Karpas-422 (cell line): ENCODE data around the gene UBL4A. TPM values are rescaled to one million over a fixed set of nuclear protein-coding genes. Genes with fewer than 3 reads are reported as not detected.
A peak's percentile ranks its signal among the peaks of the same experiment; 100 is the strongest.

Experiments used
- DNase-seq: peaks from one replicate; pipeline ENCODE4 v3.0.0-alpha.2; 2015
- H2AFZ ChIP-seq: fragments of 200-600 bp; sonication (generic); 2 replicates; pipeline ENCODE4 v1.6.1; 2014; ENCODE audit warnings: antibody characterized with exemption, low read length, mixed read lengths
- H3K27ac ChIP-seq: fragments of 200-600 bp; sonication (generic); 2 replicates; pipeline ENCODE4 v1.5.1; 2014; ENCODE audit warnings: mild to moderate bottlenecking, low read length, moderate library complexity
- H3K27me3 ChIP-seq: fragments of 200-600 bp; sonication (generic); 2 replicates; pipeline ENCODE4 v1.6.1; 2014; ENCODE audit warnings: low read length, mixed read lengths
- H3K36me3 ChIP-seq: fragments of 200-600 bp; sonication (generic); 2 replicates; pipeline ENCODE4 v1.6.1; 2014; ENCODE audit warnings: low read length, mixed read lengths; ENCODE audit not compliant: insufficient read depth
- H3K4me1 ChIP-seq: fragments of 200-600 bp; sonication (generic); 2 replicates; pipeline ENCODE4 v1.6.1; 2014; ENCODE audit warnings: mild to moderate bottlenecking, low read length, mixed read lengths
- H3K4me2 ChIP-seq: fragments of 200-600 bp; sonication (generic); 2 replicates; pipeline ENCODE4 v1.6.1; 2014; ENCODE audit warnings: low read length, low read depth, mild to moderate bottlenecking; ENCODE audit not compliant: poor library complexity, severe bottlenecking
- H3K4me3 ChIP-seq: fragments of 200-600 bp; sonication (generic); 2 replicates; pipeline ENCODE4 v1.5.1; 2014; ENCODE audit warnings: mild to moderate bottlenecking, antibody characterized with exemption, low read length, mixed read lengths
- H3K79me2 ChIP-seq: fragments of 200-600 bp; sonication (generic); 2 replicates; pipeline ENCODE4 v1.6.1; 2014; ENCODE audit warnings: mild to moderate bottlenecking, low read length, mixed read lengths
- H3K9ac ChIP-seq: fragments of 200-600 bp; sonication (generic); 2 replicates; pipeline ENCODE4 v1.6.0; 2014; ENCODE audit warnings: low read length
- H3K9me2 ChIP-seq: fragments of 200-600 bp; sonication (generic), shearing (Covaris generic); replicated peaks from 2 replicates; pipeline ENCODE4 v1.6.0; 2014; ENCODE audit warnings: mild to moderate bottlenecking, low read length, moderate library complexity; ENCODE audit not compliant: insufficient read depth
- H3K9me3 ChIP-seq: fragments of 300-700, 200-600 bp; sonication (generic); 2 replicates; pipeline ENCODE4 v1.6.1; 2014; ENCODE audit warnings: low read length, mixed read lengths
- H4K20me1 ChIP-seq: fragments of 200-600 bp; sonication (generic); 2 replicates; pipeline ENCODE4 v1.6.1; 2014; ENCODE audit warnings: mild to moderate bottlenecking, antibody characterized with exemption, low read length, low read depth; ENCODE audit not compliant: insufficient read depth
- total RNA-seq: library from RNA; depleted of rRNA; stranded (reverse); fragments of >200 nt; shearing (Covaris generic); gene quantifications from 2 replicates; pipeline ENCODE4 v1.2.3, GENCODE V29; 2014; ENCODE audit warnings: low replicate concordance

Gene UBL4A
- total RNA-seq, 1 experiment from 2014 or later = 30.4 TPM

GRCh38 chrX:154482786-154483185 lies 3.6 kb downstream of the UBL4A start:
- H3K9me2 ChIP-seq = no peaks in the 10 kb centered on the region
- H3K36me3 ChIP-seq = peaks cover 4% of the 10 kb centered on the region; the same call in 1 of the 2 replicates
- no peak for DNase-seq
- H3K4me3 ChIP-seq = no peak overlapping the region
- H3K9ac ChIP-seq = peak overlapping the region; percentile 38; the same call in 1 of the 2 replicates
- H3K27me3 ChIP-seq = no peaks in the 10 kb centered on the region
- peaks cover 64% of the 10 kb centered on the region for H3K4me1 ChIP-seq
- H3K79me2 ChIP-seq = peaks cover 18% of the 10 kb centered on the region
- no peaks in the 10 kb centered on the region for H3K9me3 ChIP-seq
- no peak overlapping the region for H2AFZ ChIP-seq
- no peak overlapping the region for H3K4me2 ChIP-seq
- H4K20me1 ChIP-seq = no peaks in the 10 kb centered on the region
- peak overlapping the region; percentile 43 for H3K27ac ChIP-seq

GRCh38 chrX:154481911-154482601 lies 4.4 kb downstream of the UBL4A start:
- no peaks in the 10 kb centered on the region for H4K20me1 ChIP-seq
- H3K79me2 ChIP-seq = peaks cover 18% of the 10 kb centered on the region
- H3K9ac ChIP-seq = no peak overlapping the region; the same call in 1 of the 2 replicates
- peak overlapping the region; percentile 56; the same call in 1 of the 2 replicates for H2AFZ ChIP-seq
- H3K27me3 ChIP-seq = no peaks in the 10 kb centered on the region
- no peaks in the 10 kb centered on the region for H3K9me3 ChIP-seq
- no peak for DNase-seq
- H3K36me3 ChIP-seq = peaks cover 4% of the 10 kb centered on the region; the same call in 1 of the 2 replicates
- H3K4me3 ChIP-seq = no peak overlapping the region
- peak overlapping the region; percentile 20 for H3K4me2 ChIP-seq
- peak overlapping the region; percentile 43; the same call in 1 of the 2 replicates for H3K27ac ChIP-seq
- H3K9me2 ChIP-seq = no peaks in the 10 kb centered on the region
- peaks cover 62% of the 10 kb centered on the region for H3K4me1 ChIP-seq

DNA sequence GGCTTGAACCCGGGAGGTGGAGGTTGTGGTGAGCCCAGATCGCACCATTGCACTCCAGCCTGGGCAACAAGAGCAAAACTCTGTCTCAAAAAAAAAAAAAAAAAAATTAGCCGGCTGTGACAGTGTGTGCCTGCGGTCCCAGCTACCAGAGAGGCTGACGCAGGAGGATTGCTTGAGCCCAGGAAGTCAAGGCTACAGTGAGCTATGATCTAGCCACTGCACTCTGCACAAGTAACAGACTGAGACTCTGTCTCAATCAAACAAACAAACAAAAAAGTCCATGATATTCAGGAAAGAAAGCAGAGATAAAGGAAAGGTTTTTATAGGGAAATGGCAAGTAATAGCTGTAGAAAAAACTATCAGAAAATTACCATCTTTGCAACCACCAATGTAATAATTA lies 5.2 kb downstream of the UBL4A start:
- Histone ChIP-seq H3K27ac (0 out of 2 replicates have a peak overlapping the region, but pooled peaks have one; percentile 34), H3K9ac (no peak overlapping the region), H3K4me2 (no peak overlapping the region), H3K27me3 (no peaks in the 10 kb centered on the region), H2AFZ (no peak overlapping the region), H3K9me2 (no peaks in the 10 kb centered on the region), H3K4me1 (peaks cover 62% of the 10 kb centered on the region), H4K20me1 (no peaks in the 10 kb centered on the region), H3K36me3 (peaks cover 4% of the 10 kb centered on the region; the same call in 1 of the 2 replicates), H3K9me3 (no peaks in the 10 kb centered on the region), H3K79me2 (peaks cover 18% of the 10 kb centered on the region), H3K4me3 (no peak overlapping the region)
- DNase-seq = no peak

DNA sequence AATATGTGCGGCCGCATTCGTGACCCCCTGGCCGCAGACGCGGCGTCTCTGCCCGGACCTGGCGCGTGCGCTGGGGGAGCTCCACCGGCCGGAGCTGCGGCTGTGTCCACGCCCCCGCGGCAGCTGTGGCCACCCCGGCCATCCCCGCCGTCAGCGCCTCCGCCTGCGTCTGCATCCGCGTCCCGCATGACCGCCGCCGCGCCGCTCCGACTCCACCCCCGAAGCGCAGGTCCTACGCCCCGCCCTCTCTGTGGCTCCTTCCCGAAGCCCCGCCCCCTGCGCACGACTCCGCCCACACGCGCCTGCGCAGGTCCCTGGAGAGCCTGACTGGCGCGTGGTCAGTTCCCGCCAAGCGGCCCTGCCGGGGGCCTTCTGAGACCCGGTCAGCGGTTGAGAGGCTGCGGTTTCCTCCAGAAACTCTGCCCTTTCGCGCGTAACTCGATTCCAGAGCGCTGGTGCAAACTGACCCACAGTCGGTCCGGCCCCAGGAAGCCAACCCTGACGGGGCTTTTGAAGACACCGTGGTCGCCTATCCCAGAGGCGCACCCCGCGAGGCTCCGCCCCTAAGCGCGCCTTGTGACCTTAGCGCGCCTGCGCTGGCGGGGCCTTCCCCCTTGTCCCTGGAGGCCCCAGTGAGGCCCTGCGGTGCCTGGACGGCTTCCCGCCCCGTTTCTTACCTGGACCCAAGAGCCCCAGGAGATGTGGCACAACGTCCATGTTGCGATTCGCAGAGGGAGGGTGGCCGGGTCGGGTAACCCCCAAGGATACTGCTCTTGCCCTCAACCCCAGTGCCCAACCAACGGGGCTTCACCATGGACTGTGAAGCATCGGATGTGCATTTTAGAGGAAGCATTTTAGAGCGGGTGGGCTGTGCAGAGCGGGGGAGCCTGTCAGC lies 7.4 kb downstream of the UBL4A start, which contains the start of gene LAGE3:
TSS of gene LAGE3 (minus strand) at position 554 of the 895 bp plus-strand sequence. CDS start at position 188, 366 bp downstream.
- no peaks in the 10 kb centered on the region for H3K36me3 ChIP-seq

DNA sequence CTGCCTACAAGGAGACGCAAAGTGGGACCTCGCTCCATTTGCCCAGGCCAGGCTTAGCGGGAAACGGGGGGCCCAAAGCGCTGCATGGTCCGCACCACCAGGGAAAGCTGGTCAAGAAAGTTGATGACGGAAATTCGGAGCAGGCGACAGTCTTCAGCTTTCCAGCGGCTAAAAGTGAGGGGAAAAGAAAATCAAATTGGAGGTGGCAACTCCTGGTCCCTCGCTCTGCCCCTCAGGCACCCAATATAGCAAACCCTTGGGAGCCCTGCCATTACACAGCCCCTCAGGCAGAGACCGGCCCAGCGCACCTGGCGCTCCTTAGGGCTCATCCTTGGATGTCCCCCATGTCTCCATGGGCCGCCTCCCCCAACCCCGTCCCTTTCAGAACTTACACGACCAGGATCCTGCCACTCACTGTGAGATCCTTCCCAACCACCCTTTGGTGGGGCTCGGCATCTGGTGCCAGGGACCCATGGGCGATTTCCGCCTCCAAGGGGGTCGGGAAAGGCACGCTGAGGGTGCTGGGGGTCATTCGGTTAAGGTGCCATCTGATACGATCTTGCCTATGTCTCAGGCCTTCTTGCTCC lies 8.4 kb downstream of the UBL4A start:
- H2AFZ ChIP-seq = no peak overlapping the region
- peaks cover 35% of the 10 kb centered on the region for H3K4me1 ChIP-seq
- no peak for DNase-seq
- H3K9ac ChIP-seq = peak overlapping the region; percentile 79
- no peaks in the 10 kb centered on the region for H4K20me1 ChIP-seq
- no peaks in the 10 kb centered on the region for H3K9me2 ChIP-seq
- no peaks in the 10 kb centered on the region for H3K27me3 ChIP-seq
- no peaks in the 10 kb centered on the region for H3K36me3 ChIP-seq
- H3K79me2 ChIP-seq = no peaks in the 10 kb centered on the region; the same call in 1 of the 2 replicates
- no peak overlapping the region for H3K27ac ChIP-seq
- H3K9me3 ChIP-seq = no peaks in the 10 kb centered on the region
- H3K4me3 ChIP-seq = peak overlapping the region; percentile 74
- peak overlapping the region; percentile 68 for H3K4me2 ChIP-seq

More for the DNA sequence above, 7.4 kb downstream of the UBL4A start, which contains the start of gene LAGE3:
- Histone ChIP-seq H3K9me3 (no peaks in the 10 kb centered on the region), H4K20me1 (no peaks in the 10 kb centered on the region), H3K27me3 (no peaks in the 10 kb centered on the region), H3K27ac (peak within 1 kb of the TSS; percentile 82), H2AFZ (no peak within 1 kb of the TSS; the same call in 1 of the 2 replicates), H3K4me3 (peak within 1 kb of the TSS; percentile 74), H3K9ac (peak within 1 kb of the TSS; percentile 79), H3K9me2 (no peaks in the 10 kb centered on the region), H3K4me1 (peaks cover 45% of the 10 kb centered on the region), H3K79me2 (no peaks in the 10 kb centered on the region; the same call in 1 of the 2 replicates), H3K4me2 (peak within 1 kb of the TSS; percentile 68)
- DNase-seq = peak; percentile 94

- Histone ChIP-seq H3K27me3 (no peaks in the 10 kb centered on the region), H4K20me1 (no peaks in the 10 kb centered on the region), H3K4me2 (no peak overlapping the region)
Observed at GRCh38 chrX:154476821-154477220, 9.6 kb downstream of the UBL4A start.

GRCh38 chrX:154473683-154474082 lies 12.7 kb downstream of the UBL4A start:
- H3K4me3 ChIP-seq = no peak overlapping the region
- H3K36me3 ChIP-seq = no peaks in the 10 kb centered on the region
- H3K27me3 ChIP-seq = no peaks in the 10 kb centered on the region
- no peak overlapping the region for H2AFZ ChIP-seq
- no peak overlapping the region for H3K9ac ChIP-seq
- H3K9me2 ChIP-seq = no peaks in the 10 kb centered on the region
- H3K9me3 ChIP-seq = no peaks in the 10 kb centered on the region
- H4K20me1 ChIP-seq = no peaks in the 10 kb centered on the region
- peaks cover 9% of the 10 kb centered on the region for H3K4me1 ChIP-seq
- DNase-seq = no peak
- no peaks in the 10 kb centered on the region; the same call in 1 of the 2 replicates for H3K79me2 ChIP-seq
- no peak overlapping the region for H3K27ac ChIP-seq
- H3K4me2 ChIP-seq = no peak overlapping the region

More at GRCh38 chrX:154476821-154477220, 9.6 kb downstream of the UBL4A start:
- no peak overlapping the region for H2AFZ ChIP-seq
- H3K4me3 ChIP-seq = no peak overlapping the region
- H3K79me2 ChIP-seq = no peaks in the 10 kb centered on the region; the same call in 1 of the 2 replicates
- peaks cover 23% of the 10 kb centered on the region for H3K4me1 ChIP-seq
- H3K27ac ChIP-seq = no peak overlapping the region
- H3K9me3 ChIP-seq = no peaks in the 10 kb centered on the region
- H3K9ac ChIP-seq = no peak overlapping the region
- no peak for DNase-seq
- H3K36me3 ChIP-seq = no peaks in the 10 kb centered on the region
- no peaks in the 10 kb centered on the region for H3K9me2 ChIP-seq
